Endothelial cell of umbilical vein (primary cell): ENCODE results near the gene DAZL. TPM values are rescaled to one million over a fixed set of nuclear protein-coding genes. Genes with fewer than 3 reads are reported as not detected.

Experiments used
- BruUV-seq: library from RNA; stranded (reverse); fragments of 400-500 nt; replicated peaks from 2 replicates; lab custom pipeline; 2021; lab: Mats Ljungman, UMichigan
- CTCF ChIA-PET: fragments of 300-600, 350-600 bp; sonication (Branson Sonifier 250); formaldehyde crosslinking; loops from one replicate; lab custom pipeline; 2021; ENCODE audit warnings: antibody characterized with exemption, inconsistent platforms; lab: Charles Lee
- POLR2A ChIA-PET: fragments of 300-600, 350-600 bp; sonication (Branson Sonifier 250); formaldehyde crosslinking; loops from one replicate; lab custom pipeline; 2021; ENCODE audit warnings: antibody characterized with exemption, inconsistent platforms; lab: Charles Lee
- DNase-seq: peaks from one replicate; pipeline ENCODE4 v3.0.0-alpha.2; 2011; ENCODE audit warnings: low read depth, low spot score
- FAIRE-seq: peaks from 2 replicates; lab custom pipeline; 2011; peaks lifted over from hg19 to GRCh38; lab: Jason Lieb, UNC
- H2AFZ ChIP-seq: 2 replicates; pipeline ENCODE4 v1.6.0; 2012; ENCODE audit warnings: low read depth, low read length, control low read depth, inconsistent platforms
- H3K27ac ChIP-seq: 2 replicates; pipeline ENCODE4 v1.5.1; 2011; ENCODE audit warnings: low read depth, mild to moderate bottlenecking, control low read depth, low read length, moderate library complexity; ENCODE audit not compliant: insufficient read depth
- H3K27me3 ChIP-seq, 2 experiments: 2 replicates each; pipeline versions ENCODE4 v1.6.0 to v1.6.1; 2011; ENCODE audit warnings: low read length in 2 of 2, mixed read lengths in 1 of 2; ENCODE audit not compliant: control insufficient read depth in 2 of 2, insufficient read depth in 2 of 2
- H3K36me3 ChIP-seq, 2 experiments: 2 replicates in 1 of 2; 3 replicates in 1 of 2; pipeline ENCODE4 v1.5.1; 2011; ENCODE audit warnings: low read length in 2 of 2, mild to moderate bottlenecking in 1 of 2, moderate library complexity in 1 of 2; ENCODE audit not compliant: control insufficient read depth in 2 of 2, insufficient read depth in 2 of 2; ENCODE audit errors: extremely low read depth in 1 of 2
- H3K4me1 ChIP-seq: 3 replicates; pipeline ENCODE4 v1.5.1; 2011; ENCODE audit warnings: mild to moderate bottlenecking, low read length; ENCODE audit not compliant: control insufficient read depth, insufficient read depth; ENCODE audit errors: extremely low read depth
- H3K4me2 ChIP-seq: 2 replicates; pipeline ENCODE4 v1.6.1; 2011; ENCODE audit warnings: low read length, control low read depth, mixed read lengths; ENCODE audit not compliant: insufficient read depth
- H3K4me3 ChIP-seq, 3 experiments: fragments of 200-600 bp in 1 of 3; sonication (generic), shearing (Covaris generic) in 1 of 3; replicated peaks in 1 of 3; 2 replicates each; pipeline ENCODE4 v1.5.1; 2011 to 2016; ENCODE audit warnings: control low read depth in 3 of 3, low read length in 3 of 3, mild to moderate bottlenecking in 2 of 3, inconsistent platforms in 1 of 3, low read depth in 1 of 3, moderate library complexity in 1 of 3; ENCODE audit not compliant: insufficient read depth in 1 of 3
- H3K79me2 ChIP-seq: 2 replicates; pipeline ENCODE4 v1.6.0; 2012; ENCODE audit warnings: low read length, inconsistent platforms; ENCODE audit not compliant: control insufficient read depth, insufficient read depth
- H3K9ac ChIP-seq: replicated peaks from 2 replicates; pipeline ENCODE3; 2011; ENCODE audit warnings: low read length, control low read depth; ENCODE audit not compliant: insufficient read depth; ENCODE audit errors: extremely low read depth
- H3K9me1 ChIP-seq: replicated peaks from 3 replicates; pipeline ENCODE4 v1.6.0; 2011; ENCODE audit warnings: mild to moderate bottlenecking, low read length; ENCODE audit not compliant: control insufficient read depth, insufficient read depth; ENCODE audit errors: extremely low read depth
- H3K9me3 ChIP-seq: replicated peaks from 2 replicates; pipeline ENCODE4 v1.5.1; 2012; ENCODE audit warnings: low read length, inconsistent platforms; ENCODE audit not compliant: control insufficient read depth, insufficient read depth
- H4K20me1 ChIP-seq: replicated peaks from 2 replicates; pipeline ENCODE3; 2011; ENCODE audit warnings: mild to moderate bottlenecking, low read length; ENCODE audit not compliant: control insufficient read depth, insufficient read depth; ENCODE audit errors: extremely low read depth
- EZH2 ChIP-seq: IDR thresholded peaks from 2 replicates; pipeline ENCODE4 v1.6.1; 2012; ENCODE audit warnings: borderline replicate concordance, low read depth, mild to moderate bottlenecking, moderate library complexity, low read length, inconsistent platforms; ENCODE audit not compliant: severe bottlenecking
- FOS ChIP-seq: IDR thresholded peaks from 2 replicates; pipeline ENCODE4 v1.6.1; 2011; ENCODE audit warnings: mild to moderate bottlenecking, low read length, moderate library complexity, borderline replicate concordance; ENCODE audit not compliant: insufficient read depth
- GATA2 ChIP-seq: IDR thresholded peaks from 2 replicates; pipeline ENCODE4 v1.7.0; 2011; ENCODE audit warnings: low read depth, mild to moderate bottlenecking, moderate library complexity, mixed read lengths, low read length; ENCODE audit not compliant: insufficient read length, insufficient read depth
- JUN ChIP-seq: IDR thresholded peaks from 2 replicates; pipeline ENCODE4 v1.6.1; 2011; ENCODE audit warnings: borderline replicate concordance, low read depth; ENCODE audit not compliant: insufficient read length, insufficient read depth
- MYC ChIP-seq: IDR thresholded peaks from one replicate; pipeline ENCODE4 v1.6.1; 2011; ENCODE audit warnings: mild to moderate bottlenecking, low read depth, low read length
- dilution Hi-C: fragments of 300-500 bp; cut with MboI; formaldehyde crosslinking; loops from one replicate; pipeline ENCODE4 v1.15.0; 2019; ENCODE audit warnings: low sequenced_read_pairs; ENCODE audit not compliant: extremely low pct_ligation_motif_present
- intact Hi-C: fragments of 100-400 bp; cut with micrococcal nuclease; formaldehyde crosslinking; loops from one replicate; pipeline ENCODE4 v1.10.0; 2022
- polyA plus RNA-seq, 4 experiments: library from polyadenylated mRNA; depleted of rRNA in 3 of 4; stranded (reverse) in 3 of 4; unstranded in 1 of 4; fragments of >200 nt; gene quantifications; 2 replicates each; pipeline versions ENCODE4 v1.2.1 to v1.2.3, GENCODE V29; 2011 to 2012; ENCODE audit warnings: missing spikeins in 1 of 4
- total RNA-seq: library from RNA; stranded (reverse); gene quantifications from 2 replicates; pipeline ENCODE4 v1.2.3, GENCODE V29; 2021
- TF ChIP-seq, protein P1 (sequence below): IDR thresholded peaks from 2 replicates; pipeline ENCODE4 v1.6.1; 2011; ENCODE audit not compliant: insufficient read depth, insufficient read length
- TF ChIP-seq, protein P2 (sequence below), 2 donors: IDR thresholded peaks; 1 replicate in 1 of 2; 2 replicates in 1 of 2; pipeline ENCODE4 v1.5.1; 2011; ENCODE audit warnings: low read length in 2 of 2, mild to moderate bottlenecking in 2 of 2, moderate library complexity in 2 of 2, control low read depth in 1 of 2, inconsistent platforms in 1 of 2, low read depth in 1 of 2; ENCODE audit not compliant: insufficient read depth in 1 of 2; ENCODE audit errors: extremely low read depth in 1 of 2

DAZL gene
- total and polyA plus RNA-seq, 2 donors (not counting 3 experiments of a cell fraction or from before 2014, with no cell fraction given), result not detected

- intact Hi-C loops (no loop called here), dilution Hi-C loops (no loop called here)
- POLR2A ChIA-PET, result no interaction called here
- no peaks in the 10 kb centered on the region for H3K9me1 ChIP-seq
- H3K4me1 ChIP-seq, result no peaks in the 10 kb centered on the region
- no peak overlapping the region for H2AFZ ChIP-seq
- H4K20me1 ChIP-seq, result no peaks in the 10 kb centered on the region
- H3K27me3 ChIP-seq, result peaks cover 1 to 2% of the 10 kb centered on the region in 2 experiments
- no TSS peak for BruUV-seq
- no peak overlapping the region for H3K27ac ChIP-seq
- H3K9ac ChIP-seq, result no peak overlapping the region
- CTCF ChIA-PET, result no interaction called here
- no peak for DNase-seq
- H3K4me3 ChIP-seq, result no peak overlapping the region
- no peaks in the 10 kb centered on the region for H3K9me3 ChIP-seq
- no peaks in the 10 kb centered on the region for H3K36me3 ChIP-seq
- no peaks in the 10 kb centered on the region for H3K79me2 ChIP-seq
- no peak overlapping the region for H3K4me2 ChIP-seq
- TF ChIP-seq EZH2 (no peak), MYC (no peak), FOS (no peak), GATA2 (no peak), JUN (no peak)
- TF ChIP-seq, protein P1, sequence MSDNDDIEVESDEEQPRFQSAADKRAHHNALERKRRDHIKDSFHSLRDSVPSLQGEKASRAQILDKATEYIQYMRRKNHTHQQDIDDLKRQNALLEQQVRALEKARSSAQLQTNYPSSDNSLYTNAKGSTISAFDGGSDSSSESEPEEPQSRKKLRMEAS, result no peak
- TF ChIP-seq, protein P2, sequence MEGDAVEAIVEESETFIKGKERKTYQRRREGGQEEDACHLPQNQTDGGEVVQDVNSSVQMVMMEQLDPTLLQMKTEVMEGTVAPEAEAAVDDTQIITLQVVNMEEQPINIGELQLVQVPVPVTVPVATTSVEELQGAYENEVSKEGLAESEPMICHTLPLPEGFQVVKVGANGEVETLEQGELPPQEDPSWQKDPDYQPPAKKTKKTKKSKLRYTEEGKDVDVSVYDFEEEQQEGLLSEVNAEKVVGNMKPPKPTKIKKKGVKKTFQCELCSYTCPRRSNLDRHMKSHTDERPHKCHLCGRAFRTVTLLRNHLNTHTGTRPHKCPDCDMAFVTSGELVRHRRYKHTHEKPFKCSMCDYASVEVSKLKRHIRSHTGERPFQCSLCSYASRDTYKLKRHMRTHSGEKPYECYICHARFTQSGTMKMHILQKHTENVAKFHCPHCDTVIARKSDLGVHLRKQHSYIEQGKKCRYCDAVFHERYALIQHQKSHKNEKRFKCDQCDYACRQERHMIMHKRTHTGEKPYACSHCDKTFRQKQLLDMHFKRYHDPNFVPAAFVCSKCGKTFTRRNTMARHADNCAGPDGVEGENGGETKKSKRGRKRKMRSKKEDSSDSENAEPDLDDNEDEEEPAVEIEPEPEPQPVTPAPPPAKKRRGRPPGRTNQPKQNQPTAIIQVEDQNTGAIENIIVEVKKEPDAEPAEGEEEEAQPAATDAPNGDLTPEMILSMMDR (IDR thresholded peaks at IDR 0.05; ENCODE audit: extremely low read depth in 1 of 2, insufficient read depth in 1 of 2, low read depth in 1 of 2, low read length in 2 of 2), result no peak
- no peak for FAIRE-seq
Measured at GRCh38 chr3:16616083-16616482, 10.9 kb upstream of the DAZL start.
